RWPE1 (cell line): Measurements from ENCODE around the gene CDS2.
"Not testable (repeated sequence)": the region's sequence is repeated elsewhere in the genome, so short reads cannot be mapped to it uniquely, and the experiment has no call there.

Experiments used
- CTCF ChIA-PET: fragments of 350-600 bp; sonication (Branson Sonifier 250); formaldehyde crosslinking; extraction: SDS; loops from one replicate; lab custom pipeline; 2021; lab: Yijun Ruan, JAX
- POLR2A ChIA-PET: fragments of 400-600 bp; formaldehyde crosslinking; extraction: SDS; loops from one replicate; lab custom pipeline; 2020; ENCODE audit warnings: antibody characterized with exemption; ENCODE audit not compliant: low non-redundant PET; lab: Yijun Ruan, JAX
- DNase-seq: peaks from one replicate; pipeline ENCODE4 v3.0.0; 2012; ENCODE audit warnings: low spot score
- H3K27ac ChIP-seq: fragments of 450-650 bp; 2 replicates; pipeline ENCODE4 v1.5.1; 2017
- CTCF ChIP-seq: fragments of 450-650 bp; conservative IDR thresholded peaks from 2 replicates; pipeline ENCODE4 v1.5.1; 2017; ENCODE audit warnings: low read depth, mild to moderate bottlenecking

The CDS2 gene

GRCh38 chr20:5090191-5090590 is 36.6 kb upstream of the CDS2 start:
- H3K27ac ChIP-seq = no peak overlapping the region
- ChIA-PET CTCF (no interaction called here), POLR2A (no interaction called here)
- DNase-seq = no peak
- TF ChIP-seq CTCF = no peak

- no peak overlapping the region for H3K27ac ChIP-seq
- DNase-seq = no peak
- POLR2A ChIA-PET = no interaction called here
- CTCF ChIA-PET = no interaction called here
- TF ChIP-seq CTCF = no peak
Measured at GRCh38 chr20:5091902-5092301, 34.9 kb upstream of the CDS2 start.

- H3K27ac ChIP-seq = no peak overlapping the region
- ChIA-PET POLR2A (no interaction called here), CTCF (no interaction called here)
- no peak for DNase-seq
- no peak for TF ChIP-seq CTCF
Measured at GRCh38 chr20:5092765-5093339, 34.0 kb upstream of the CDS2 start.

GRCh38 chr20:5095454-5095853 is 31.4 kb upstream of the CDS2 start:
- no peak for DNase-seq
- ChIA-PET CTCF (interaction anchor here (0.7 to 1.0 kb wide), 2 partner anchors 204 to 333 kb away, joined by 3 read pairs; no protein-coding TSS in a partner anchor), POLR2A (no interaction called here)
- no peak for TF ChIP-seq CTCF
- H3K27ac ChIP-seq = 0 out of 2 replicates have a peak overlapping the region, but pooled peaks have one; percentile 14

GRCh38 chr20:5095931-5096330 is 30.9 kb upstream of the CDS2 start:
- CTCF ChIA-PET = interaction anchor here (0.5 to 0.7 kb wide), 2 partner anchors 33 to 205 kb away, joined by 3 to 5 read pairs; no protein-coding TSS in a partner anchor
- TF ChIP-seq CTCF = no peak
- no peak for DNase-seq
- 0 out of 2 replicates have a peak overlapping the region, but pooled peaks have one; percentile 14 for H3K27ac ChIP-seq
- POLR2A ChIA-PET = no interaction called here

- no peak overlapping the region for H3K27ac ChIP-seq
- CTCF ChIA-PET = no interaction called here
- POLR2A ChIA-PET = no interaction called here
- no peak for TF ChIP-seq CTCF
- DNase-seq = no peak
Measured at GRCh38 chr20:5096463-5096862, 30.3 kb upstream of the CDS2 start.

GRCh38 chr20:5099009-5099408 is 27.8 kb upstream of the CDS2 start:
- H3K27ac ChIP-seq, DNase-seq, POLR2A ChIA-PET: not testable (repeated sequence)
- CTCF ChIA-PET = interaction anchor here (0.6 to 1.8 kb wide), 4 partner anchors 18 to 297 kb away, joined by 3 to 5 read pairs (median 4); no protein-coding TSS in a partner anchor

GRCh38 chr20:5099909-5100308 is 26.9 kb upstream of the CDS2 start:
- CTCF ChIA-PET = interaction anchor here (0.6 to 1.8 kb wide), 5 partner anchors 63 to 338 kb away, joined by 3 to 5 read pairs (median 4); no protein-coding TSS in a partner anchor
- POLR2A ChIA-PET, DNase-seq, H3K27ac ChIP-seq: not testable (repeated sequence)
